ENCODE measurements around the gene ADAP1. TPM values are rescaled to one million over a fixed set of nuclear protein-coding genes. Genes with fewer than 3 reads are reported as not detected.
"Not testable (repeated sequence)": the region's sequence is repeated elsewhere in the genome, so short reads cannot be mapped to it uniquely, and the experiment has no call there.

ADAP1 gene
- total and polyA plus RNA-seq, 12 donors: 0.29 to 60.2 (median 9.3) TPM

DNA sequence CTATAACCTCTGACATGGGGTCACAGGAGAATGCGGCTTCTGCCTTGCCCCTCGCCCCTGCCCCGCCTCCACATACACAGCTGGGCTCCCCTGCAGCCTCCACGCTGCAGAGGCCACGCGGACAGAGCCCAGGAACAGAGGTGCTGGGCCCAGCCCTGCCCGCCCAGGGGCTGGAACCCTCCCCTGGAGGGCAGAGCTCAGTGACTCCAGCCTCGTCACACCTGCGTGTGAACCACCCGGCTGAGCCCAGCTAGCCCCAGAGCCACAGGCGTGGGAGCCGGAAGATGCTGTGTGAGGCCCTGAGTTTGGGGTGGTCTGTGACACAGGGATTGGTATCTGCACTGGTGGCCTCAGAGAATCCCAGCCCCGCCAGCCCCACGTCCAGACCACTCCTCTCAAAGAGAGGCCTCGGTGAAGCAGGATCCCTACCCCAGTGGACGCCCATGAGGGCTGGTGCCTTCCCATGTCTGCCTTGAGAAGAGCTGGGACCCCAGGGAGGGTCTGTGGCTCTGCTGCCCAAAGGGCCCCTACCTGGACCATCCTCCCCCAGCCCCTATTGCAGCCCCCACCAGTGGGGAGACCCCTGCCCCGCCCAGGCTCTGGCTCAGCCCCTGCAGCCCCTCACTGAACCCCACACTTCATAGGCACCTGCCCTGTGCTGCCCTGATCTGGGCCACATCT, 8.1 kb upstream of the ADAP1 start:
- H3K9me3 ChIP-seq (replicated peaks in 1 of 3): no peaks in the 10 kb centered on the region
- intact Hi-C loops (cut with DNase I): loop anchor here in 1 of 2 donors (10.0 kb wide), 1 partner anchor 78 kb away; no protein-coding TSS in a partner anchor
- no peak overlapping the region for H3K27ac ChIP-seq
- H3K4me1 ChIP-seq (replicated peaks in 1 of 2): peaks cover 22 to 29% of the 10 kb centered on the region in 2 donors
- no peak for DNase-seq
- no peak for TF ChIP-seq POLR2A (IDR thresholded peaks at IDR 0.05)
- TF ChIP-seq, protein P1, sequence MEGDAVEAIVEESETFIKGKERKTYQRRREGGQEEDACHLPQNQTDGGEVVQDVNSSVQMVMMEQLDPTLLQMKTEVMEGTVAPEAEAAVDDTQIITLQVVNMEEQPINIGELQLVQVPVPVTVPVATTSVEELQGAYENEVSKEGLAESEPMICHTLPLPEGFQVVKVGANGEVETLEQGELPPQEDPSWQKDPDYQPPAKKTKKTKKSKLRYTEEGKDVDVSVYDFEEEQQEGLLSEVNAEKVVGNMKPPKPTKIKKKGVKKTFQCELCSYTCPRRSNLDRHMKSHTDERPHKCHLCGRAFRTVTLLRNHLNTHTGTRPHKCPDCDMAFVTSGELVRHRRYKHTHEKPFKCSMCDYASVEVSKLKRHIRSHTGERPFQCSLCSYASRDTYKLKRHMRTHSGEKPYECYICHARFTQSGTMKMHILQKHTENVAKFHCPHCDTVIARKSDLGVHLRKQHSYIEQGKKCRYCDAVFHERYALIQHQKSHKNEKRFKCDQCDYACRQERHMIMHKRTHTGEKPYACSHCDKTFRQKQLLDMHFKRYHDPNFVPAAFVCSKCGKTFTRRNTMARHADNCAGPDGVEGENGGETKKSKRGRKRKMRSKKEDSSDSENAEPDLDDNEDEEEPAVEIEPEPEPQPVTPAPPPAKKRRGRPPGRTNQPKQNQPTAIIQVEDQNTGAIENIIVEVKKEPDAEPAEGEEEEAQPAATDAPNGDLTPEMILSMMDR (IDR thresholded peaks at IDR 0.05): no peak
- no peaks in the 10 kb centered on the region for H3K27me3 ChIP-seq
- no peak overlapping the region for H3K4me3 ChIP-seq
- H3K36me3 ChIP-seq (replicated peaks in 1 of 2): peaks cover 0 to 10% of the 10 kb centered on the region in 2 donors
- 60 to 81% (median 80%) methylated on average over 1 to 17 of the region's 17 CpGs for WGBS, 4 donors

DNA sequence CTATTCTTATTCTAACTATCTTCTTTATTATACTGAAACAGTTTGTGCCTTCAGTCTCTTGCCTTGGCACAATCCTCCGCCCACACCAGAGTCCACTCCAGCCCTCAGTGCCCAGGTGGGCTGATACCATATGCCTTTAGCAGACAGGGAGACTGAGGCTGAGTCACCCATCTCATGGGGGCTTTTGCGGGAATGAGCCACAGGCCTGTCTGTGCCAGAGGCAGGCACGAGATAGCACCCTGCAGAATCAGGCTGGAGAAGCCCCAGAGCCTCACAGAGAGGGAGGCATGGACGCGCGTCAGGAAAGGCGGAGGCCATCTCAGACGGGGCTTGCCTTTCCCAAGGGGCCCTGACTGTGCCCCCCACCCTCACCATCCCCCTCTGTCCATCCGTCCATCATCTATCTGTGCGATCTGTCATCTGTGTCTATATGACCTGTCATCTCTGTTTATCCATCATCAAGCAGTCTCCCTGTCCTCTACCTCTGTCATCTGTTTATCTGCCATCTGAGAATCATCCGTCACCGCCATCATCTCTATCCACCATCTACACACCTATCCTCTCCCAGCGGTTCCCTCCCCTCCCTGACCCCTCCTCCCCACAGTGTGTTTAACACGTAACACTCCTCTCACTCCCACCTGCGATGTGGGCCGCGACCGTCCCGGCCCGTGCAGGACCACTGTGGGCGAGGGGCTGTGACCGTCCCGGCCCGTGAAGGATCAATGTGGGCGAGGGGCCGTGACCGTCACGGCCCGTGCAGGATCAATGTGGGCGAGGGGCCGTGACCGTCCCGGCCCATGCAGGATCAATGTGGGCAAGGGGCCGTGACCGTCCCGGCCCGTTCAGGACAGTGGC, 7.3 kb upstream of the ADAP1 start:
- peaks cover 0 to 3% of the 10 kb centered on the region in 2 donors for H3K36me3 ChIP-seq (replicated peaks in 1 of 2)
- H3K27me3 ChIP-seq: no peaks in the 10 kb centered on the region
- WGBS, 4 donors: 78 to 89% (median 86%) methylated on average over 24 to 37 of the region's 37 CpGs
- no peak for TF ChIP-seq POLR2A (IDR thresholded peaks at IDR 0.05)
- TF ChIP-seq, protein P1 (IDR thresholded peaks at IDR 0.05): no peak
- intact Hi-C loops (cut with DNase I): loop anchor here in 1 of 2 donors (10.0 kb wide), 1 partner anchor 77 kb away; no protein-coding TSS in a partner anchor
- peaks cover 22 to 29% of the 10 kb centered on the region in 2 donors for H3K4me1 ChIP-seq (replicated peaks in 1 of 2)
- H3K4me3 ChIP-seq: no peak overlapping the region
- no peak overlapping the region for H3K27ac ChIP-seq
- peak in 1 of 7 donors; percentile 21 for DNase-seq
- no peaks in the 10 kb centered on the region for H3K9me3 ChIP-seq (replicated peaks in 1 of 3)

DNA sequence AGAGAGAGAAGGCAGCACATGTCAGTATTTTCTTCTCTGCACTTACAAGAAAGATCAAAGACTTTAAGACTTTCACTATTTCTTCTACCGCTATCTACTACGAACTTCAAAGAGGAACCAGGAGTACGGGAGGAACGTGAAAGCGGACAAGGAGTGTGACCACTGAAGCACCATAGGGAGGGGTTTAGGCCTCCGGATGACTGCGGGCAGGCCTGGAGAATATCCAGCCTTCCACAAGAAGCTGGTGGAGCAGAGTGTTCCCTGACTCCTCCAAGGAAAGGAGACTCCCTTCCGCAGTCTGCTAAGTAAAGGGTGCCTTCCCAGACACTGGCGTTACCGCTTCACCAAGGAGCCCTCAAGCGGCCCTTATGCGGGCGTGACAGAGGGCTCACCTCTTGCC, 6.5 kb upstream of the ADAP1 start:
- H3K9me3 ChIP-seq (replicated peaks in 1 of 3); H3K27me3 ChIP-seq; H3K27ac ChIP-seq; H3K36me3 ChIP-seq (replicated peaks in 1 of 2); H3K4me3 ChIP-seq: not testable (repeated sequence)
- H3K4me1 ChIP-seq (replicated peaks in 1 of 2): peaks cover 21 to 22% of the 10 kb centered on the region in 2 donors
- 65 to 76% (median 72%) methylated on average over 13 of the region's 13 CpGs for WGBS, 4 donors
- peak in 1 of 7 donors; percentile 10 for DNase-seq
- intact Hi-C loops (cut with DNase I): loop anchor here in 1 of 2 donors (10.0 kb wide), 1 partner anchor 76 kb away; no protein-coding TSS in a partner anchor

DNA sequence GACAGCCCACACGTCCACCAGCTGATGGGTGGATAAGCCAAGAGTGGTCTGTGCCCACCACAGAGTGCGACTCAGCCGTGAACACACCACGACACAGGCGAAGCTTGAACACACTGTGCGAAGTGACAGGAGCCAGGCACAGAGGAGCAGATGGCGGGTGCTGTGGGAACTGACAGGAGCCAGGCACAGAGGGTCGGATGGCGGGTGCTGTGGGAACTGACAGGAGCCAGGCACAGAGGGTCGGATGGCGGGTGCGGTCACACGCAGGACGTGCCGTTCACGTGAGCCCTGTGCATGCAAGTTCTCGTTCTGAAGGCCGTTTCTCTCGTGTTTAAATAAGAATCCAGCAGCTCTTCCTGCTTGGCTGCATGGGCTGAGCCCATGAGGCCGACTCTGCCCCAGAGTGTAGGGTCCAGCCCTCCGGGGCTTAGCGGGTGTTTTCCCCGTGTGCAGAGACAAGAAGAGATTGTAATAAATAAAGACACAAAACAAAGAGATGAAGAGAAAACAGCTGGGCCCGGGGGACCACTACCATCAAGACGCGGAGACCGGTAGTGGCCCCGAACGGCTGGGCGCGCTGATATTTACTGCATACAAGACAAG, 5.9 kb upstream of the ADAP1 start:
- Histone ChIP-seq H3K36me3 (replicated peaks in 1 of 2) (no peaks in the 10 kb centered on the region), H3K9me3 (replicated peaks in 1 of 3) (no peaks in the 10 kb centered on the region), H3K4me3 (no peak overlapping the region), H3K27me3 (no peaks in the 10 kb centered on the region), H3K27ac (no peak overlapping the region), H3K4me1 (replicated peaks in 1 of 2) (peaks cover 15 to 16% of the 10 kb centered on the region in 2 donors)
- peak in 1 of 7 donors; percentile 11 for DNase-seq
- TF ChIP-seq, protein P1 (IDR thresholded peaks at IDR 0.05): no peak
- no peak for TF ChIP-seq POLR2A (IDR thresholded peaks at IDR 0.05)
- 71 to 78% (median 73%) methylated on average over 24 to 31 of the region's 31 CpGs for WGBS, 4 donors
- intact Hi-C loops (cut with DNase I): loop anchor here in 1 of 2 donors (10.0 kb wide), 1 partner anchor 76 kb away; no protein-coding TSS in a partner anchor

DNA sequence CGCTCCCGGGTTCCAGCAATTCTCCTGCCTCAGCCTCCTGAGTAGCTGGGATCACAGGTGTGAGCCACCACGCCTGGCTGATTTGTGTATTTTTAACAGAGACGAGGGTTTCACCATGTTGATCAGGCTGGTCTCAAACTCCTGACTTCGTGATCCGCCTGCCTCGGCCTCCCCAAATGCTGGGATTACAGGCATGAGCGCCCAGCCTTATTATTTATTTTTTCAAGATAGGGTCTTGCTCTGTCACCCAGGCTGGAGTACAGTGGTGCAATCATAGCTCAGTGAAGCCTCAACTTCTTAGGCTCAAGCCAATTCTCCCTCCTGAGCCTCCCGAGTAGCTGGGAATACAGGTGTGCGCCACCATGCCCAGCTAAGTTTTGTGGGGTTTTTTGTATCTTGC, 5.3 kb upstream of the ADAP1 start:
- 88 to 97% (median 90%) methylated on average over 10 of the region's 10 CpGs for WGBS, 4 donors
- H3K4me1 ChIP-seq (replicated peaks in 1 of 2); H3K27ac ChIP-seq; DNase-seq; H3K36me3 ChIP-seq (replicated peaks in 1 of 2); H3K4me3 ChIP-seq; H3K9me3 ChIP-seq (replicated peaks in 1 of 3); H3K27me3 ChIP-seq: not testable (repeated sequence)
- intact Hi-C loops (cut with DNase I): loop anchor here in 1 of 2 donors (10.0 kb wide), 2 partner anchors 75 to 175 kb away; no protein-coding TSS in a partner anchor

Data from adrenal gland (tissue), 12 donors.